Small intestine (tissue), 7 donors: Measurements from ENCODE around the gene NUTM1. TPM values are rescaled to one million over a fixed set of nuclear protein-coding genes. Genes with fewer than 3 reads are reported as not detected.
"Not testable (repeated sequence)": the region's sequence is repeated elsewhere in the genome, so short reads cannot be mapped to it uniquely, and the experiment has no call there.

ENCODE experiments used
- DNase-seq, 2 donors: peaks; one replicate each; pipeline versions ENCODE4 v3.0.0 to v3.0.0-alpha.2; 2013
- FAIRE-seq: peaks from 2 replicates; lab custom pipeline; 2012; peaks lifted over from hg19 to GRCh38; lab: Jason Lieb, UNC
- H3K27ac ChIP-seq, 3 donors: one replicate each; pipeline ENCODE4 v1.5.1; 2013; ENCODE audit warnings: low read length in 2 of 3, mild to moderate bottlenecking in 2 of 3, control low read depth in 1 of 3, inconsistent platforms in 1 of 3, low read depth in 1 of 3, moderate library complexity in 1 of 3
- H3K27me3 ChIP-seq, 3 donors: one replicate each; pipeline ENCODE4 v1.6.1; 2013; ENCODE audit warnings: low read length in 3 of 3, inconsistent platforms in 1 of 3; ENCODE audit not compliant: control insufficient read depth in 3 of 3, insufficient read depth in 3 of 3
- H3K36me3 ChIP-seq, 3 donors: one replicate each; pipeline ENCODE4 v1.6.1; 2013; ENCODE audit warnings: low read length in 3 of 3, inconsistent platforms in 1 of 3, low read depth in 1 of 3, mild to moderate bottlenecking in 1 of 3, moderate library complexity in 1 of 3; ENCODE audit not compliant: control insufficient read depth in 3 of 3, insufficient read depth in 2 of 3
- H3K4me1 ChIP-seq, 3 donors: one replicate each; pipeline ENCODE4 v1.6.1; 2013; ENCODE audit warnings: low read length in 2 of 3, inconsistent platforms in 1 of 3, low read depth in 1 of 3, mild to moderate bottlenecking in 1 of 3, moderate library complexity in 1 of 3; ENCODE audit not compliant: control insufficient read depth in 3 of 3, insufficient read depth in 2 of 3
- H3K4me3 ChIP-seq, 3 donors: one replicate each; pipeline ENCODE4 v1.5.1; 2013; ENCODE audit warnings: low read length in 3 of 3, control low read depth in 1 of 3, inconsistent platforms in 1 of 3, low read depth in 1 of 3, mild to moderate bottlenecking in 1 of 3, moderate library complexity in 1 of 3
- H3K9me3 ChIP-seq, 2 donors: one replicate each; pipeline ENCODE4 v1.6.1; 2013; ENCODE audit warnings: low read depth in 1 of 2, low read length in 1 of 2; ENCODE audit not compliant: control insufficient read depth in 2 of 2, insufficient read depth in 1 of 2
- WGBS, 3 donors: extraction: QIAGEN DNeasy Blood & Tissue Kit; methylation state at CpG; one replicate each; pipeline ENCODE4 v1.1.7; 2013; 5-methylcytosine and 5-hydroxymethylcytosine counted together
- polyA plus RNA-seq, 4 donors: library from polyadenylated mRNA; stranded (reverse) in 3 of 4; unstranded in 1 of 4; fragments of 200-250 nt in 3 of 4; fragments of 120-200 nt in 1 of 4; gene quantifications; one replicate each; pipeline versions ENCODE4 v1.2.1 to v1.2.3, GENCODE V29; 2013
- donor health status: healthy with polysubstance abuse.
- donor health status: control.
- donor health status: control.
- donor health status: Bipolar disorder and iron deficiency.
- donor health status: healthy.

Gene NUTM1
- polyA plus RNA-seq, 4 donors = 0.01 to 0.18 TPM; not detected in 2

GRCh38 chr15:34403160-34403598 is 60.1 kb downstream of the NUTM1 start:
- not testable (repeated sequence) for H3K27me3 ChIP-seq, H3K9me3 ChIP-seq, H3K4me3 ChIP-seq, H3K36me3 ChIP-seq, H3K4me1 ChIP-seq, H3K27ac ChIP-seq, FAIRE-seq, DNase-seq
- WGBS, 3 donors = 87 to 91% (median 89%) methylated on average over 1 of the region's 4 CpGs

GRCh38 chr15:34403899-34404298 is 60.8 kb downstream of the NUTM1 start:
- not testable (repeated sequence) for H3K27ac ChIP-seq, DNase-seq, H3K27me3 ChIP-seq, H3K4me1 ChIP-seq, H3K9me3 ChIP-seq, H3K36me3 ChIP-seq, H3K4me3 ChIP-seq, FAIRE-seq
- no CpG with 5 or more reads among the region's 3 CpGs for WGBS, 3 donors

Other genes with a start within 250 kb of the NUTM1 start
- gene EMC7, start 241.5 kb upstream of the NUTM1 start, polyA plus RNA-seq = 10 to 100 TPM; 38.7 to 86.1 (median 46.6) TPM
- gene PGBD4, start 241.2 kb upstream of the NUTM1 start, polyA plus RNA-seq = 1 to 10 TPM in 2 of 4 donors, under 1 TPM in 2; 0.27 to 1.6 (median 0.98) TPM
- gene KATNBL1, start 133.2 kb upstream of the NUTM1 start, polyA plus RNA-seq = 10 to 100 TPM in 3 of 4 donors, 1 to 10 TPM in 1; 8.6 to 40.3 (median 13.8) TPM
- 100 to 1,000 TPM in 1 of 4 donors, 10 to 100 TPM in 3; 72.1 to 122 (median 81.4) TPM for gene EMC4, start 118.3 kb upstream of the NUTM1 start, polyA plus RNA-seq
- gene SLC12A6, start 5.5 kb upstream of the NUTM1 start, polyA plus RNA-seq = 10 to 100 TPM in 1 of 4 donors, 1 to 10 TPM in 3; 3.5 to 26.0 (median 5.8) TPM
- gene NOP10, start 179 bp upstream of the NUTM1 start, polyA plus RNA-seq = 100 to 1,000 TPM; 165 to 422 (median 337) TPM
- gene LPCAT4, start 23.9 kb downstream of the NUTM1 start, polyA plus RNA-seq = 10 to 100 TPM; 19.7 to 85.0 (median 71.2) TPM
- gene GOLGA8A, start 94.5 kb downstream of the NUTM1 start, polyA plus RNA-seq = 10 to 100 TPM in 3 of 4 donors, 1 to 10 TPM in 1; 6.5 to 67.6 (median 23.5) TPM
- gene GOLGA8B, start 240.3 kb downstream of the NUTM1 start, polyA plus RNA-seq = 10 to 100 TPM in 3 of 4 donors, 1 to 10 TPM in 1; 7.6 to 77.4 (median 37.4) TPM